Testis (tissue), 2 donors: ENCODE measurements around the gene SHOC2.

ENCODE experiments used
- POLR2A ChIP-seq: fragments of 450-650 bp; IDR thresholded peaks from one replicate; pipeline ENCODE4 v1.6.1; 2017; ENCODE audit warnings: antibody characterized with exemption, mild to moderate bottlenecking, moderate library complexity
- TF ChIP-seq, protein P1 (sequence below), 3 experiments: fragments of 450-650 bp in 2 of 3; fragments of 200-600 bp in 1 of 3; sonication (generic) in 1 of 3; IDR thresholded peaks; one replicate each; pipeline ENCODE4 v1.5.1; 2016 to 2019; ENCODE audit warnings: antibody characterized with exemption in 3 of 3, mild to moderate bottlenecking in 2 of 3, moderate library complexity in 1 of 3

DNA sequence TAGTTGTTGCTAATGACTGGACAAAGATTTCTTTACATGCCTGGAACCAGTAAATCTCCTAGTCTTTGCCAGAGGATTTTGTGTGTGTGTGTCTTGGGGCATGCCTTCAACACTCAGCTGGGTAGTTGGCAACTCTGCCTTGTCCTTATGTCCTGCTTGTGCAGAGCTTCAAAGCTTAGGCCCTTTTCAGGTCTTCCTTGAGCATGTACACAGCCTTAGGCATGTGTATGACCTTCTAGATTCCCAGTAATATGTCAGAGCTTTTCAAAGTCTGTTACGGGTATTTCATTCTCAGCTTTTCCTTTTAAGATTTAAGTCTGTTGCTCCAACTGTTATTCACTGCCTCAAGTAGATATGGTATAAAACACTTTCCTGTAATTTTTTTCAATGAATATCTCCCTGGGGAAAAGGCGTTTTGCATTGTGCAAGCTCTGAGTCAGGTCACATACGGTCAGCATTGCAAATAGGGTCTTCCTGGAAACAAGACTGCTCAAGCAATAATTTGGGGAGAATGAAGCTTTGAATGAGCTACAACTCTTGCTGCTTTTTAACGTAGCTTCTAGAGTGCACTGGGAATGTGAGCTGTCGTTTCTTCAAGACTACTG lies 25.5 kb downstream of the SHOC2 start:
- TF ChIP-seq, protein P1, sequence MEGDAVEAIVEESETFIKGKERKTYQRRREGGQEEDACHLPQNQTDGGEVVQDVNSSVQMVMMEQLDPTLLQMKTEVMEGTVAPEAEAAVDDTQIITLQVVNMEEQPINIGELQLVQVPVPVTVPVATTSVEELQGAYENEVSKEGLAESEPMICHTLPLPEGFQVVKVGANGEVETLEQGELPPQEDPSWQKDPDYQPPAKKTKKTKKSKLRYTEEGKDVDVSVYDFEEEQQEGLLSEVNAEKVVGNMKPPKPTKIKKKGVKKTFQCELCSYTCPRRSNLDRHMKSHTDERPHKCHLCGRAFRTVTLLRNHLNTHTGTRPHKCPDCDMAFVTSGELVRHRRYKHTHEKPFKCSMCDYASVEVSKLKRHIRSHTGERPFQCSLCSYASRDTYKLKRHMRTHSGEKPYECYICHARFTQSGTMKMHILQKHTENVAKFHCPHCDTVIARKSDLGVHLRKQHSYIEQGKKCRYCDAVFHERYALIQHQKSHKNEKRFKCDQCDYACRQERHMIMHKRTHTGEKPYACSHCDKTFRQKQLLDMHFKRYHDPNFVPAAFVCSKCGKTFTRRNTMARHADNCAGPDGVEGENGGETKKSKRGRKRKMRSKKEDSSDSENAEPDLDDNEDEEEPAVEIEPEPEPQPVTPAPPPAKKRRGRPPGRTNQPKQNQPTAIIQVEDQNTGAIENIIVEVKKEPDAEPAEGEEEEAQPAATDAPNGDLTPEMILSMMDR (IDR thresholded peaks at IDR 0.05): no peak
- TF ChIP-seq POLR2A: no peak
